ENCODE results near the gene MTAP.

DNA sequence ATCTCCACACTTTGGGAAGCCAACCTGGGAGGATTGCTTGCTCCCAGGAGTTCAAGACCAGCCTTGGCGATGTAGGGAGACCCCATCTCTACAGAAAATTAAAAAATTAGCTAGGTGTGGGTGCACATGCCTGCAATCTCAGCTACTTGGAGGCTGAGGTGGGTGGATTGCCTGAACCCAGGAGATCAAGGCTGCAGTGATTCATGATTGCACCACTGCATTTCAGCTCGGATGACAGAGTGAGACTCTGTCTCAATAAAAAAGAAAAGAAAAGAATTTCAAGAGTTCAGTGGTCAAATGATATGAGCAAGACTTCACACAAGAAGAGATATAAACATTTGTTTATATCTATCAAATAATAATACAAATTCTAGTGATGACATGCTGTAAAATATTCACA lies 23.0 kb upstream of the MTAP start:
- TF ChIP-seq POLR2A (IDR thresholded peaks at IDR 0.05; ENCODE audit: borderline replicate concordance, extremely low read depth, insufficient read depth, insufficient read length) (no peak), EZH2phosphoT487 (IDR thresholded peaks at IDR 0.05; ENCODE audit: borderline replicate concordance) (no peak), ELF1 (IDR thresholded peaks at IDR 0.05; ENCODE audit: borderline replicate concordance, low read depth) (no peak), ZNF274 (IDR thresholded peaks at IDR 0.05; ENCODE audit: low read depth, low read length) (no peak), SP1 (IDR thresholded peaks at IDR 0.05; ENCODE audit: low read depth) (peak; percentile 66)
- TF ChIP-seq, protein P1, sequence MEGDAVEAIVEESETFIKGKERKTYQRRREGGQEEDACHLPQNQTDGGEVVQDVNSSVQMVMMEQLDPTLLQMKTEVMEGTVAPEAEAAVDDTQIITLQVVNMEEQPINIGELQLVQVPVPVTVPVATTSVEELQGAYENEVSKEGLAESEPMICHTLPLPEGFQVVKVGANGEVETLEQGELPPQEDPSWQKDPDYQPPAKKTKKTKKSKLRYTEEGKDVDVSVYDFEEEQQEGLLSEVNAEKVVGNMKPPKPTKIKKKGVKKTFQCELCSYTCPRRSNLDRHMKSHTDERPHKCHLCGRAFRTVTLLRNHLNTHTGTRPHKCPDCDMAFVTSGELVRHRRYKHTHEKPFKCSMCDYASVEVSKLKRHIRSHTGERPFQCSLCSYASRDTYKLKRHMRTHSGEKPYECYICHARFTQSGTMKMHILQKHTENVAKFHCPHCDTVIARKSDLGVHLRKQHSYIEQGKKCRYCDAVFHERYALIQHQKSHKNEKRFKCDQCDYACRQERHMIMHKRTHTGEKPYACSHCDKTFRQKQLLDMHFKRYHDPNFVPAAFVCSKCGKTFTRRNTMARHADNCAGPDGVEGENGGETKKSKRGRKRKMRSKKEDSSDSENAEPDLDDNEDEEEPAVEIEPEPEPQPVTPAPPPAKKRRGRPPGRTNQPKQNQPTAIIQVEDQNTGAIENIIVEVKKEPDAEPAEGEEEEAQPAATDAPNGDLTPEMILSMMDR (IDR thresholded peaks at IDR 0.05 in 2 of 3, conservative IDR thresholded peaks at IDR 0.05 in 1 of 3; ENCODE audit: borderline replicate concordance in 1 of 3, insufficient read depth in 1 of 3, low read depth in 2 of 3, low read length in 2 of 3): no peak
- TF ChIP-seq, protein P2, sequence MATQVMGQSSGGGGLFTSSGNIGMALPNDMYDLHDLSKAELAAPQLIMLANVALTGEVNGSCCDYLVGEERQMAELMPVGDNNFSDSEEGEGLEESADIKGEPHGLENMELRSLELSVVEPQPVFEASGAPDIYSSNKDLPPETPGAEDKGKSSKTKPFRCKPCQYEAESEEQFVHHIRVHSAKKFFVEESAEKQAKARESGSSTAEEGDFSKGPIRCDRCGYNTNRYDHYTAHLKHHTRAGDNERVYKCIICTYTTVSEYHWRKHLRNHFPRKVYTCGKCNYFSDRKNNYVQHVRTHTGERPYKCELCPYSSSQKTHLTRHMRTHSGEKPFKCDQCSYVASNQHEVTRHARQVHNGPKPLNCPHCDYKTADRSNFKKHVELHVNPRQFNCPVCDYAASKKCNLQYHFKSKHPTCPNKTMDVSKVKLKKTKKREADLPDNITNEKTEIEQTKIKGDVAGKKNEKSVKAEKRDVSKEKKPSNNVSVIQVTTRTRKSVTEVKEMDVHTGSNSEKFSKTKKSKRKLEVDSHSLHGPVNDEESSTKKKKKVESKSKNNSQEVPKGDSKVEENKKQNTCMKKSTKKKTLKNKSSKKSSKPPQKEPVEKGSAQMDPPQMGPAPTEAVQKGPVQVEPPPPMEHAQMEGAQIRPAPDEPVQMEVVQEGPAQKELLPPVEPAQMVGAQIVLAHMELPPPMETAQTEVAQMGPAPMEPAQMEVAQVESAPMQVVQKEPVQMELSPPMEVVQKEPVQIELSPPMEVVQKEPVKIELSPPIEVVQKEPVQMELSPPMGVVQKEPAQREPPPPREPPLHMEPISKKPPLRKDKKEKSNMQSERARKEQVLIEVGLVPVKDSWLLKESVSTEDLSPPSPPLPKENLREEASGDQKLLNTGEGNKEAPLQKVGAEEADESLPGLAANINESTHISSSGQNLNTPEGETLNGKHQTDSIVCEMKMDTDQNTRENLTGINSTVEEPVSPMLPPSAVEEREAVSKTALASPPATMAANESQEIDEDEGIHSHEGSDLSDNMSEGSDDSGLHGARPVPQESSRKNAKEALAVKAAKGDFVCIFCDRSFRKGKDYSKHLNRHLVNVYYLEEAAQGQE (IDR thresholded peaks at IDR 0.05; ENCODE audit: low read depth): no peak

Measured in HCT116 (cell line).